GM19463 (cell line): ENCODE results near the gene NMU.
A peak's percentile ranks its signal among the peaks of the same experiment; 100 is the strongest.
"Not testable (repeated sequence)": the region's sequence is repeated elsewhere in the genome, so short reads cannot be mapped to it uniquely, and the experiment has no call there.

Experiments
- ATAC-seq: cut with Tn5 transposase; IDR thresholded peaks from one replicate; pipeline ENCODE4 v1.9.1; 2021; ENCODE audit warnings: mild to moderate bottlenecking, moderate library complexity; ENCODE audit not compliant: unreplicated experiment

NMU gene

DNA sequence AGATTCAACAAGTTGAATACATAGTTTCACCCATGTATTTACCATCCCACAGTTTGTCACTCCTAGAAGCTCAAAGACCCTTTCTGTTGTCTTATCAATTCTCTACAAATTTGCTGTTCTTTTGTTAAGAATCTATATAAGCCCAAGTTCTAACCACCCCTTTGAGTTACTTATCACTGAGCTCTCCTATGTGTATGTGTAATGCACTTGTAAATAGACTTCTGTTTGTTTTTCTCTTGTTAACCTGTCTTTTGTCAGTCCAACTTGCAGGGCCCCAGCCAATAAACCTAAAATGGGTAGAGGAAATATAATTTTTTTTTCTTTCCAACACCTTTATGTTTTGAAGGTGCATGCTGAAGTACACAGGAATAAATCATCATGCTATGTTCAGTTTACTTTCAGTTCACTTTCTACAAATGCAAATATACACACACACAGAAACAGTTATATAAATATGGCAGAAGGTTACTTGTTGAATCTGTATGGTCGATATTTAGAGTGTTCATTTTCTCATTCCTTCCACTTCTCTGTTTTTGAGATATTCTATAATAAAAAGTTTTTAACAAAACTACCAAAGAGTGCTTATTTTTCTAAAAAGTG is 67.1 kb downstream of the NMU start:
- ATAC-seq: no peak

DNA sequence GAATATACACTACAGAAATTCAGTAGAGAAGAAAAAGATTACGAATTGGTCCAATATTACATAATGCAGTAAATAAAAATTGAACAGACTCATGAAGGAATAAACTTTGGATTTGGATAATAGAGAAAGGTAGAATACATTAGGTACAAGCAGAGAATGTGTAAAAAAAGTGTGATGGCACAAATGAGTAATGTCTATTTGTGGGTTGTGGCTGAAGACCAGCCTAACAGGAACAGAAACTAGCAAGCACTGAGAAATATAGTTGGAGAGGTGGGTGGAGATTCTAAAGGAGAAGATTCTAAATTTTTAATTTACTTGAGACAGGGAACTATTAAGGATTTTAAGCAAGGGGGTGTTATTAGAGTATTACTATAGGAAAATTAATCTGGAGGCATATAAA is 74.2 kb downstream of the NMU start:
- peak; percentile 100 for ATAC-seq

DNA sequence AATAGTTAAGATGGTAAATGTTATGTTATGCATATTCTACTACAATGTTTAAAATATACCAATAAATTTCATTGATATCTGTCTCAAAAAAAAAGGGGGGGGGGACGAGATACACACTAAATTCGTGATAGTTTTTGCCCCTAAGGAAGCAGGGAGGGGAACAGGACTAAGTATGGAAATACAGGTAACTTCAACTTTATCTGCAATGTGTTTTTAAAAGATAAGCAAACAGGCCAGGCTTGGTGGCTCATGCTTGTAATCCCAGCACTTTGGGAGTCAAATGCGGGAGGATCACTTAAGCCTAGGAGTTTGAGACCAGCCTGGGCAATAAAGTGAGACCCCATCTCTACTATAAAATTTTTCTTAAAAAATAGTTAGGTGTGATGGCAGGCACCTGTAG is 76.0 kb downstream of the NMU start:
- no peak for ATAC-seq

DNA sequence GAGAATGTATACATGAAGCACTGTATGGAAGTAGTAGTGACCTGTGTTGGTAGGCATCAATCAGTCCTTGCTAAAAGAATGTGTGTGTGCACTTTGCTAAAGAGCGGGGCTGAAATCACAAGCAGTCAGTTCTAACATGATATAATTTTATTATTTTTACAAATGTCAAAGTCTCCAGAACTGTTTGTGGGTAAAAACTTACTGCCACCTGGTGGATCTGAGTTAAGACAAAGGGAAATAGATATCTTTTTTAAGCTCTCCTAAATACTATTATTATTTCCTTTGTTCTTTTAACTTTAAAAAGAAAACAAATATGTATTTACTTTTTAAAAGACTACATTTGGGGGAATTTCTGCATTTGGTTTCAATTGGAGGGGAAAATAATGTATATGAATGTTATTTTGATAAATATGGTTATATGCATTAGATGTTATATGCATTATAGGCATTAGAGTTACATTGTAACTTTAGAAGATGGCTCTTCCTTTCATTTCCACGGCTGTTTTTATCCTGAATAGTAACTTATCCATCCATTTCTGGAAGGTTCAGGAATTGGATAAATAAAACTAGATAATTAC is 81.6 kb downstream of the NMU start:
- ATAC-seq: no peak

DNA sequence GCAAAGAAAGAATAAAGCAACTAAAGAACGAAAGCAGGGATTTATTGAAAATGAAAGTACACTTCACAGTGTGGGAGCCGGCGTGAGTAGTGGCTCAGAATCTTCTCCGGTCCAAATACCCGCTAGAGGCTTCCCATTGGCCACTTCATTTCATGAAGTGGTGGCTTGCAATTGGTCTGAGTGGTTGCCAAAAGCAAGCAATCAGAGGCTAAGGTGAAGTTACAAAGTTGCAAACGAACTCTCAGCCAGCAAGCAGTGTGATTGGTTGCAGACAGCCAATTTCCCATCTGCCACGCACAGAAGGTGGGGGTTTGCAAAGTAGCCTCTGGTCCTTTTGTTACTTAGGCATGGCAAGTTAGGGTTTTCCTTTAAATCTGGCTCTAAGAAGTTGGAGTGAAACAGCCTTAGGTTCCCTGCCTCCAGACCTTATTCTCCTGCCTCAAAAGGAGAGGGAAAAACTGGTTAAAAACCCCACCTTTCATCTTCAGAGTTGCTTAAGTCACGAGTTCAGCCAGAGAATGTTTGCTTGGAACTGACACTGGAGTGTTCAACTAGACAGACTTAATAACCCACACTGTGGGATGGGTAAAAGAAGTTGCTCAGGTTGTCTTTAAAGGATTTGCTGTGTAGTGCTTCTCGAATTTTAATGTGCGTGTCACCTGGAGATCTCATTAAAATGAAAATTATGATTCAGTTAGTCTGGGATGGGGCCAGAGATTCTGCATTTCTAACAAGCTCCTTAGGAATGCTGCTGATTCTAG is 82.5 kb downstream of the NMU start:
- ATAC-seq: no peak

DNA sequence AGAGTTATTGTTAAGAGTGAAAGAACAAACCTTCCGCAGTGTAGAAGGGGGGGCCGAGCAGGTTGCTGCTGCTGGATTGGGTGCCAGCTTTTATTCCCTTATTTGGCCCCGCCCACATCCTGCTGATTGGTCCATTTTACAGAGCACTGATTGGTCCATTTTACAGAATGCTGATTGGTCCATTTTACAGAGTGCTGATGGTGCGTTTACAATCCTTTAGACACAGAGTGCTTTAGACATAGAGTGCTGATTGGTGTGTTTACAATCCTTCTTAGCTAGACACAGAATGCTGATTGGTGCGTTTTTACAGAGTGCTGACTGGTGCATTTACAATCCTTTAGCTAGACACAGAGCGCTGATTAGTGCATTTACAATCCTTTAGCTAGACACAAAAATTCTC is 84.1 kb downstream of the NMU start:
- not testable (repeated sequence) for ATAC-seq

DNA sequence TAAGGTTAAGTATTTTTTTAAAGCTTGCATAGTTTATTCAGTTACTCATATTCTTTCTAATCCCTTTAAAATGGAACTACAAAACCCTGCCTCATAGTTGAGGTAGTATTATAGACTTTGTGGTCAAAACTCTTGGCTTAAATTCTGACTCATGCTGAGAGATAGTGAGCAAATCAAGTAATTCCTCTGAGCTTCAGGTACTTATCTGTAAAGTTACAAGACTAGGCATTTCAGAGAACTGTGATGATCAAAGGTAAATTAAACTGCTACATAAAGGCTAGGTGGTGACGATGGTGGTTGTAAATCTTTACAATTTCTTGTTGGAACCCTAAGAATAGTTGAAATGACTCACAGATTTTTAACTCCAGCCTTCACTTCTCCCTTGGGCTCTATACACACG is 86.2 kb downstream of the NMU start:
- ATAC-seq: no peak

DNA sequence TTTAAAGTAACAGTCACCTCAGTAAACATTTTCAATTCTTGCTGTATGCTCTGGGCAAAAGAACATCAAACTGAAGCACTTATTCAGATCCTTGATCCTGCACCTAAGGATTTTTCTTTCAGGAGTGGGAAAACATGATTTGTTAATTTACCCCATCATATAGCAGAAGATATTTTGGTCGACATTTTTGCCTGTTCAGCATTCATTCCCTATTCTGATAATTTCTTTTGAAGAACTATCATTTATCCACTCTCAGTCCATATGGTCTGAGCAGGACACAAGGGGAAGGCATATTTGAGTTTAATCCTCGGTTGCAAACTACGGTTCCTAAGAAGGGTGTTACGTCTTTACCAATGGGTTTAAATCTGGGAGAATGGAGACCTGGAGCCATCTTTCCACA is 88.2 kb downstream of the NMU start:
- no peak for ATAC-seq

DNA sequence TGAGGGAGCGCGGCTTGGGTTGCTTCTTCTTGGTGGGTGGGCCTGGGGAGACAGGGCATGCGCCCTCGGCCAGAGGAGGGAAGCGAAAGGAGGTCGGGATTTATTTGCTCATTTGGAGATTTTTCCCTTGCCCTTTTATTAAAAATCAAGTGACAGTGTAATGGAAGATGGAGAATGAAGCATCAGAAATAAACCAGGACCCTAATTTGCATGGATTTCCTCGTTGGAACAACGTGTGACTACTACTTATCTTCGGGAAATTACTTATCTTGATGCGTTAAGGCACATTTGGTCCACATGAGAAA is 88.7 kb downstream of the NMU start:
- no peak for ATAC-seq

DNA sequence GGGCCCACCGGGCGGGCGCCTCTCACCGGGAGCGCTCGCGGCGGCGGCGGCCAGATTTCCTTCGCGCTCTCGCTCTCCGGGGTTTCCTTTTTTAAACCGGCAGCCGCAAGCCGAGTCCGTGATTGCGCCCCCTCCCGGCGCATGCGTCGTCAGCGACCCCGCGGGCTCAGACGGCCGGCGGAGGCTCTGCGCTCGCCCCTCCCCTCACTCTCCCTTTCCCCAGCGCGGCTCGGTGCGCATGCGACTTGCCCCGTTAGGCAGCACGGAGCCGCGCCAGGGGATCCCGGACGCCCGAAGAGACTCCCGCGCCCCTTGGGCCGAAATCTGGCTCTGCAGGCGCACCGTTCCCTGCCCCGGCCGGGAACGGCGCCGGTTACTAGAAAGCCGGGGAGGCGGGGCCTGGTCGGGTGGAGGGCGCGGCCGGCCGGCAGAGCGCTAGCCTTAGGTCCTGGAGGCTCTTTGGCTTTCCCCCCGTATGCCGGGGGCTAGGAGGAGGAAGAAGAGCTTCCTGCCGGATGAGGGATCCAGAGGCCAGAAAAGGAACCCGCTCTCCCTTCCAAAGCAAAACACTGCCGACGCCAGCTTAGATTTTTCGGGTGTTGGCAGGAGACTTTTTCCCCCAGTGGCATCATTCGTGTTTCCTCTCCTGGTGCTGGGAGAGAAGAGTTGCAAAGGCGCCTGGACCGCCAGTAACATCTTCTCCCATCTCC is 89.2 kb downstream of the NMU start, which contains the start of gene CLOCK:
CLOCK (minus strand) TSS at position 154 of the 710 bp plus-strand sequence. CDS start 64,124 bp downstream, outside the sequence.
- ATAC-seq: peak; percentile 71

DNA sequence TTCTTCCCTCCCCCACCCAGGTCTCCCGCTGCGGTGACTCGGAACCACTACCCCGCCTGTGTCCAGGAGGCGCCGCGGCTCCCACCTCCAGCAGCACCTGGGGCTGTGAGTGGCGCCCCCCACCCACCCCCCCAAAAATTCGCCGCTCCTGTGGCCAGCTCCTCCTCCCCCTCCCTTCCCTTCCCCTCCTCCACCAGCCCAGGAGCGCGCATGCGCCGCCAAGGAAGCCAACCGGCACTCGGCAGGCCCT is 89.7 kb downstream of the NMU start:
- ATAC-seq: peak; percentile 35

DNA sequence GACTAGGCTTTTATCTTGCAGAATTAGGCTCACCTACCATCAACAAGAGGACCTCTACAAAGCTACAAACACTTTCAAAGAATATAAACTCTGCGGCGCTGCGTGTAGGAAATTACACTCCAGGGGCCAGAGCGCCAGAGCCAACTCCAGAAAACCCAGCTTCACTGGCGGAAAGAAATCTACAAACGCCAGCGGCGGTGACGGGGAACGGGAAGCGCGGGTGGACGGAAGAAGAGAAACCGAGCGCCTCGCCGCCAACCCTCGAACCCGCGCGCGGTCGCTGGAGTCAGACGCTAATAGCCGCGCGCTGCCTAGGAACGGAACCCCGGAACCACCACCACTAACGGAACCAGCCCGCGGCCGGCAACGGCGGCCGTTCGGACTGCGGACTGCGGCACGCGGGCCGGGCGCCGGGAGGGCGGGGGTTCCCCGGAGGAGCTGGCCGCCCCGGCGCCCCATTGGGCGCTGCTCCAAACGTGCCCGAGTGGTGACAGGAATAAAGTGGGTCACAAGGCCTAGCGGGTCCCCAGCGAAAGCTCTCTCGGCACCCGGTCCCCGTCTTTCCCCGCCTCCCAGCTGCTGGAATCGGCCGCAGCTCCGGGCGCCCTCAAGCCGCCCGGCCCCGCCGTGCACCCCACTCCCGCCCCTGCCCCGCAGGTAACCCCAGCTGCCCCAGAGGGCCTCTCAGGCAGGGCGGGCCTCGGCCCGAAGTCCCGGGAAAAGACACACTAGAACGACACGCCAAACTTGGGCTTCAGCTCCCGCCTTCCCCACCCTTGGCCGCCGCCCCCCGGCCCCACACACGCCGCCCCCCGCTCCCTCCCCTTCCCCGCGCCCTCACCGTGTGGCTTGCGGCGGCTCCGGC is 90.2 kb downstream of the NMU start:
- ATAC-seq: peak; percentile 36
